T-cell (primary cell): Measurements from ENCODE around the gene PRM3. TPM values are rescaled to one million over a fixed set of nuclear protein-coding genes. Genes with fewer than 3 reads are reported as not detected.

Experiments
- ATAC-seq, 4 experiments: fragments of 200-7000 bp in 3 of 4; fragments of 150-1000 bp in 1 of 4; cut with Tn5 transposase; replicated peaks in 1 of 4; 1 replicate in 3 of 4; 2 replicates in 1 of 4; pipeline ENCODE4 v1.10.0; 2021; ENCODE audit warnings: moderate library complexity in 3 of 4, mild to moderate bottlenecking in 2 of 4, moderate number of reproducible peaks in 1 of 4
- CTCF ChIA-PET, 2 donors: fragments of 300-600 bp; sonication (Branson Sonifier 250); formaldehyde crosslinking; loops; one replicate each; lab custom pipeline; 2022; ENCODE audit warnings: antibody characterized with exemption in 2 of 2; lab: Charles Lee
- POLR2A ChIA-PET, 2 donors: fragments of 300-600 bp; sonication (Branson Sonifier 250); formaldehyde crosslinking; loops; one replicate each; lab custom pipeline; 2022; ENCODE audit warnings: antibody characterized with exemption in 2 of 2; lab: Charles Lee
- DNase-seq, 35 experiments: peaks; one replicate each; pipeline versions ENCODE4 v3.0.0 to v3.0.0-alpha.2; 2013 to 2023
- H3K27ac ChIP-seq: one replicate; pipeline ENCODE4 v1.5.1; 2013; ENCODE audit warnings: low read length
- H3K27me3 ChIP-seq, 2 experiments: replicated peaks in 1 of 2; 1 replicate in 1 of 2; 2 replicates in 1 of 2; pipeline versions ENCODE4 v1.6.1 to v1.7.0; 2013; ENCODE audit warnings: low read length in 1 of 2, mixed read lengths in 1 of 2; ENCODE audit not compliant: control insufficient read depth in 2 of 2, insufficient read depth in 2 of 2; ENCODE audit errors: extremely low read depth in 1 of 2
- H3K36me3 ChIP-seq, 2 donors: 1 replicate in 1 of 2; 2 replicates in 1 of 2; pipeline versions ENCODE4 v1.6.1 to v1.7.0; 2013; ENCODE audit warnings: low read length in 1 of 2; ENCODE audit not compliant: control insufficient read depth in 2 of 2, insufficient read depth in 1 of 2; ENCODE audit errors: extremely low read depth in 1 of 2
- H3K4me1 ChIP-seq, 2 experiments: 1 replicate in 1 of 2; 2 replicates in 1 of 2; pipeline versions ENCODE4 v1.6.1 to v1.7.0; 2013; ENCODE audit warnings: low read length in 2 of 2, mixed read lengths in 1 of 2; ENCODE audit not compliant: insufficient read depth in 2 of 2, control insufficient read depth in 1 of 2; ENCODE audit errors: extremely low read depth in 1 of 2
- H3K4me3 ChIP-seq, 2 donors: 1 replicate in 1 of 2; 2 replicates in 1 of 2; pipeline versions ENCODE4 v1.5.1 to v1.7.0; 2013; ENCODE audit warnings: mild to moderate bottlenecking in 2 of 2, low read length in 1 of 2, moderate library complexity in 1 of 2; ENCODE audit not compliant: control insufficient read depth in 1 of 2; ENCODE audit errors: extremely low read depth in 1 of 2
- H3K9me3 ChIP-seq: 2 replicates; pipeline ENCODE4 v1.7.0; 2013
- H3K27ac Mint-ChIP-seq, 2 donors: one replicate each; pipeline ENCODE4 v1.8.0; 2020 to 2021; ENCODE audit warnings: mild to moderate bottlenecking in 2 of 2, mixed read lengths in 2 of 2
- H3K27me3 Mint-ChIP-seq, 2 donors: one replicate each; pipeline ENCODE4 v1.8.0; 2021 to 2022; ENCODE audit warnings: mixed read lengths in 2 of 2
- H3K36me3 Mint-ChIP-seq: one replicate; pipeline ENCODE4 v1.8.0; 2021; ENCODE audit warnings: mixed read lengths
- H3K4me1 Mint-ChIP-seq, 3 donors: one replicate each; pipeline ENCODE4 v1.8.0; 2020 to 2022; ENCODE audit warnings: mixed read lengths in 3 of 3, mild to moderate bottlenecking in 1 of 3
- H3K4me3 Mint-ChIP-seq, 3 donors: one replicate each; pipeline ENCODE4 v1.8.0; 2020 to 2022; ENCODE audit warnings: mild to moderate bottlenecking in 3 of 3, mixed read lengths in 3 of 3, moderate library complexity in 3 of 3
- H3K9me3 Mint-ChIP-seq, 3 donors: one replicate each; pipeline ENCODE4 v1.8.0; 2020 to 2022; ENCODE audit warnings: mixed read lengths in 3 of 3
- WGBS: methylation state at CpG from one replicate; pipeline ENCODE4 v1.1.5; 2013; ENCODE audit warnings: missing lambda C conversion rate; ENCODE audit not compliant: insufficient coverage; 5-methylcytosine and 5-hydroxymethylcytosine counted together
- total RNA-seq, 35 experiments: library from RNA in 6 of 35; stranded (reverse) in 6 of 35; fragments of 120-200 nt in 1 of 35; gene quantifications; one replicate each; pipeline versions ENCODE4 v1.2.1 to v1.2.4 and lab custom pipeline; 2013 to 2026

The PRM3 gene
- total RNA-seq, 5 donors from 2014 or later (not counting 1 experiment from before 2014, with no cell fraction given): not detected

DNA sequence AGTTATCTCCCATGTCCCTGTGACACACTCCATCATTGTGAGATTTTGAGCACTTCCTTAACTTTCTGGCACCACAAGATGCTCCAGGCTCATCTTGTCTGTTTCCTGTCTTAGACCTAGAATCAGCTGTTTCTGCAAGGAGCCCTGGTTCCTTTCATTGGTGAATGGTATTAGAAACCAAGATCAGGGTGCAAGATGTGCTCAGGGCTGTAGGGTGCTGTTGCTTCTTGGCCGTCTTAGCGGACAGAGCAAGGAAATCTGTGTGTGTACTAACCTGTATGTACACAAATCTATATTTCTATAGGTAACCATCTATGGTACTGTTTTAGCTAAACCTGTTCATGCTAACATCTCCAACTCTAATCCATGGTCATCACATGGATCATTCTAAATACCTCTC lies 15.8 kb upstream of the PRM3 start:
- Mint-ChIP-seq H3K36me3 (no peaks in the 10 kb centered on the region), H3K9me3 (no peaks in the 10 kb centered on the region), H3K4me1 (peaks cover 0 to 14% (median 2%) of the 10 kb centered on the region in 3 donors), H3K27ac (no peak overlapping the region), H3K27me3 (no peaks in the 10 kb centered on the region), H3K4me3 (no peak overlapping the region)
- ChIA-PET CTCF (no interaction called here), POLR2A (no interaction called here)
- DNase-seq (no peak), ATAC-seq (no peak)
- peaks cover 0 to 5% of the 10 kb centered on the region in 2 experiments for H3K4me1 ChIP-seq
- H3K27me3 ChIP-seq: peaks cover 0 to 22% of the 10 kb centered on the region in 2 experiments
- no CpG with 5 or more reads among the region's 2 CpGs for WGBS
- H3K4me3 ChIP-seq: no peak overlapping the region
- H3K36me3 ChIP-seq: no peaks in the 10 kb centered on the region
- H3K27ac ChIP-seq: no peak overlapping the region
- no peaks in the 10 kb centered on the region for H3K9me3 ChIP-seq

DNA sequence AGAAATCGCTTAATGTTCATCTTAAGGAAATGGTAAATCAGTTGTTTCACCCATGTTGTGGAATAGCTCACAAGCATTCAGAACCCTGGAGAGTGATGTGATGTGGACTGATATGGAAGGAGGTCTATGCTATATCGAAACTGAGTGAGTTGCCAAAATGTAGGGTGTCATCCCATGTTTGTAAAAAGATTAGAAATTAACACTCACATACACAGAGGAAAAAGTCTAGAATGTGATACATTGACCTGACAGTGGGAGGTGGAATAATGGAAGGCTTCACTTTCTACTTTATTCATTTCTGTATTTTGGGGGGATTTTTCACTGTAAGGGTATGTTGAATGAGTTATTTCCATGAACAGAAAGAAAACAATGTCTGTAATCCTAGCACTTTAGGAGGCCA lies 12.4 kb upstream of the PRM3 start:
- WGBS: 71% methylated on average over 1 of the region's 2 CpGs
- ChIA-PET POLR2A (no interaction called here), CTCF (no interaction called here)
- H3K27ac ChIP-seq: no peak overlapping the region
- H3K36me3 ChIP-seq: no peaks in the 10 kb centered on the region
- H3K27me3 Mint-ChIP-seq: peaks cover 0 to 7% of the 10 kb centered on the region in 2 donors
- H3K27me3 ChIP-seq: peaks cover 0 to 16% of the 10 kb centered on the region in 2 experiments
- H3K4me3 Mint-ChIP-seq: no peak overlapping the region
- no peaks in the 10 kb centered on the region for H3K9me3 ChIP-seq
- no peaks in the 10 kb centered on the region for H3K36me3 Mint-ChIP-seq
- no peaks in the 10 kb centered on the region for H3K9me3 Mint-ChIP-seq
- no peak overlapping the region for H3K4me3 ChIP-seq
- ATAC-seq: no peak
- H3K27ac Mint-ChIP-seq: no peak overlapping the region
- no peak for DNase-seq
- H3K4me1 ChIP-seq: no peaks in the 10 kb centered on the region
- H3K4me1 Mint-ChIP-seq: no peaks in the 10 kb centered on the region

DNA sequence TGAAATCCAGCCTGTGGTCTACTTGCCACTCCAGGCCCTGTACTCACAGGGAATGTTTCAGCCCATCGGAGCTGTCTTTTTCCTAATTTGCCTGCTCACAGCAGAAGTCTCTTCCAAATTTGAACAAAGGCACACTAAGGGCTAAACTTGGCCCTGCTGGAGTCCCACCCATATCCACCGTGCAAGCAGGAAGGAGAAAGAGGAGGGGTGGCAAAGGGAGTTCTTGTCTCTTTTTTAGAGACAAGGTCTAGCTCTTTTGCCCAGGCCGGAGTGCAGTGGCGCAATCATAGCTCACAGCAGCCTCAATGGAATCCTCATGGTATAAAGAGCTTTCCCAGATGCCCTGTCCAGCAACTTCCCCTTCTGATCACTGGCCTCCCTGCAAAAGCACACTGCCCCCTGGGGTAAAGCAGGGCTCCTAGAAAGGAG lies 10.4 kb upstream of the PRM3 start:
- no peaks in the 10 kb centered on the region for H3K9me3 Mint-ChIP-seq
- no peaks in the 10 kb centered on the region for H3K9me3 ChIP-seq
- peaks cover 0 to 6% (median 2%) of the 10 kb centered on the region in 3 donors for H3K4me1 Mint-ChIP-seq
- no peak for ATAC-seq
- H3K27me3 Mint-ChIP-seq: peaks cover 0 to 7% of the 10 kb centered on the region in 2 donors
- H3K4me1 ChIP-seq: no peaks in the 10 kb centered on the region
- no peak overlapping the region for H3K4me3 ChIP-seq
- WGBS: 80% methylated on average over 2 of the region's 4 CpGs
- no peak overlapping the region for H3K27ac Mint-ChIP-seq
- POLR2A ChIA-PET: interaction anchor here in 1 of 2 donors (0.5 kb wide), 1 partner anchor 33 kb away, joined by 13 read pairs; no protein-coding TSS in a partner anchor
- DNase-seq: no peak
- H3K4me3 Mint-ChIP-seq: no peak overlapping the region
- no peaks in the 10 kb centered on the region for H3K36me3 ChIP-seq
- H3K36me3 Mint-ChIP-seq: no peaks in the 10 kb centered on the region
- peaks cover 0 to 14% of the 10 kb centered on the region in 2 experiments for H3K27me3 ChIP-seq
- CTCF ChIA-PET: no interaction called here
- no peak overlapping the region for H3K27ac ChIP-seq

DNA sequence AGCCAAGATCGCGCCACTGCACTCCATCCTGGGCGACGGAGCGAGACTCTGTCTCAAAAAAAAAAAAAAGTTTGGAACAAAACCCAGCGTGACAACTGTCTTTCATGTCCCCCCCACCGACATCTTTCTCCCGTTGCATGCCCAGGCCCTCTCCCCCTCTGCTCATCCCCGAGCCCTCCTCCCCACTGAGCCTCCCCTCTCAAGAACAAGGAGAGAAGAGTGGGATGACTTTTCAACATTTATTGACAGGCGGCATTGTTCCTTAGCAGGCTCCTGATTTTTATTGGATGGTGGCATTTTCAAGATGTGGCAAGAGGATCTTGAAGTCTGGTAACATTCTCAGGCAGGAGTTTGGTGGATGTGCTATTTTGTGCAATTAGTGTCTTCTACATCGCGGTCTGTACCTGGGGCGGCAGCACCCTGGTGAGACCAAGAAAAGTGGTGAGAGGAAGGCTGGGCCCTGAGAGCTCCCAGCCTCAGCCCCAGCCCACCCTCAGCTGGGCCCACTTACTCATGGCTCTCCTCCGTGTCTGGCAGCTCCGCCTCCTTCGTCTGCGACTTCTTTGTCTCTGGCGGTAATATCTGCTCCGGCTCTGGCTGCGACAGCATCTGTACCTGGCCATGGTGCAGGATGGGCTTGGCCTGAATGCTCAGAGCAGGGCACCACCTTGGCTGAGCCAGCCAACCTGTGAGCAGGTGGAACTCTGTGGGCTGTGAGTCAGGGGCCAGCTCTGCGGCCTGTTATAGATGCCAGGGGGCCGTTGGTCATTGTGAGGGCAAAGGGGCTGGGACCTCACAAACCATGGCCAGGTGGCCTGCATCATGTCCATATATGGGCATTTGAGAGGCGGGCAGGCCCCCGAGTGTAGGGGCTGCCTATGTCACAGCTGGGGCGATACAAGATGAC lies 7.4 kb upstream of the PRM3 start, which contains the start of gene PRM1:
Gene PRM1, minus strand, starts transcription at position 715 of the 907 bp plus-strand sequence. Its CDS starts 92 bp downstream, at position 623.
- WGBS: 94% methylated on average over 16 of the region's 25 CpGs
- CTCF ChIA-PET: interaction anchor here in 1 of 2 donors (0.7 kb wide), 1 partner anchor 89 kb away, joined by 3 read pairs; no protein-coding TSS in a partner anchor
- H3K27ac Mint-ChIP-seq: peak within 1 kb of the TSS in 1 of 2 donors; percentile 54

DNA sequence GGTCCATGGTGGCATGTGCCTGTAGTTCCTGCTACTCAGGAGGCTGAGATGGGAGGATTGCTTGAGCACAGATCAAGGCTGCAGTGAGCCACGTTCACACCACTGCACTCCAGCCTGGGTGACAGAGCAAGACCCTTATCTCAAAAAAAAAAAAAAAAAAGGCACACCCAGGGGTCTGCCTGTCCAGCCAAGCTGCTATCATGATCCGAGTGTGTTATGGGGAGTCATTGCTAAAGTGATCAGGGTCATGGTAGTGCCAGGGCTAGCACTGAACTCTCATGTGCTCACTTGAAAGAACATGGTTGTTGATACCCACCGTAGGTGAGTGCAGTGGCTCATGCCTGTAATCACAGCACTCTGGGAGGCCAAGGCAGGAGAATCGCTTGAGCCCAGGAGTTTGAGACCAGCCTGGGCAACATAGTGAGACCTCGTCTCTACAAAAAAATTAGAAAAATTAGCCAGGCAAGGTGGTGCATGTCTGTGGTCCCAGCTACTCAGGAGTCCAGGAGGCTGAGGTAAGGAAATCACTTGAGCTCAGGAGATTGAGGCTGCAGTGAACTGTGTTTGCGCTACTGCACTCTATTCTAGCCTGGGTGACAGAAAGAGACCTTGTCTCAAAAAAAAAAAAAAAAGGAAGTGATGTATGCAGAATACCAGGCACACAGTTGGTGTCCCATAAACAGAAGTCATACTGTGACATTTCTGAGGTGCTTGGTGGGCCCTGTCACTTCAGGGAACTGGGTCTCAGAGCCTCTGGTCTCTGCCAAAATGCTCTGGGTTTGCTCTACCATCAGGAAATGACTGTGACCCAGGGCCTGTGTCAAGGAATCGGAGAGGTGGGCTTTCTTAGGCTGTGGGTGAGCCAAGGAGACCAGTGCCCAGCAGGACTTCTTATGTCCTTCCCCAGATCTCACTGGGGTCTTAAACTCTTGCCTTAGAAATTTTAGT lies 5.5 kb upstream of the PRM3 start:
- Mint-ChIP-seq H3K27me3 (peaks cover 0 to 7% of the 10 kb centered on the region in 2 donors), H3K9me3 (no peaks in the 10 kb centered on the region), H3K4me3 (no peak overlapping the region), H3K4me1 (peaks cover 0 to 6% (median 2%) of the 10 kb centered on the region in 3 donors), H3K27ac (no peak overlapping the region), H3K36me3 (no peaks in the 10 kb centered on the region)
- H3K36me3 ChIP-seq: no peaks in the 10 kb centered on the region
- H3K27ac ChIP-seq: no peak overlapping the region
- no peak overlapping the region for H3K4me3 ChIP-seq
- H3K27me3 ChIP-seq: peaks cover 0 to 22% of the 10 kb centered on the region in 2 experiments
- WGBS: 79% methylated on average over 3 of the region's 7 CpGs
- H3K4me1 ChIP-seq: no peaks in the 10 kb centered on the region
- ChIA-PET CTCF (interaction anchor here in 1 of 2 donors (0.6 kb wide), 1 partner anchor 1543 kb away, joined by 4 read pairs; no protein-coding TSS in a partner anchor), POLR2A (no interaction called here)
- H3K9me3 ChIP-seq: no peaks in the 10 kb centered on the region
- DNase-seq (no peak), ATAC-seq (no peak)

More for the DNA sequence above, 7.4 kb upstream of the PRM3 start, which contains the start of gene PRM1:
- H3K36me3 ChIP-seq: no peaks in the 10 kb centered on the region
- Mint-ChIP-seq H3K27me3 (peaks cover 0 to 7% of the 10 kb centered on the region in 2 donors), H3K36me3 (no peaks in the 10 kb centered on the region), H3K4me1 (peaks cover 0 to 6% (median 2%) of the 10 kb centered on the region in 3 donors), H3K4me3 (no peak within 1 kb of the TSS), H3K9me3 (no peaks in the 10 kb centered on the region)
- DNase-seq (no peak), ATAC-seq (no peak)
- no peak within 1 kb of the TSS for H3K4me3 ChIP-seq
- no peaks in the 10 kb centered on the region for H3K4me1 ChIP-seq
- POLR2A ChIA-PET: no interaction called here
- no peak within 1 kb of the TSS for H3K27ac ChIP-seq
- H3K9me3 ChIP-seq: no peaks in the 10 kb centered on the region
- peaks cover 0 to 17% of the 10 kb centered on the region in 2 experiments for H3K27me3 ChIP-seq
